Right forelimb (tissue), 1 donor: ENCODE results near the gene NR2E1.

Source experiments
- DNase-seq: peaks from one replicate; pipeline ENCODE4 v3.0.0-alpha.2; 2018

NR2E1 gene

GRCh38 chr6:108222504-108222903, 56.7 kb downstream of the NR2E1 start:
- DNase-seq, result no peak

- no peak for DNase-seq
These were observed 61.5 kb downstream of the NR2E1 start for GRCh38 chr6:108227290-108227689.

- DNase-seq, result no peak
These were observed 62.6 kb downstream of the NR2E1 start for GRCh38 chr6:108228416-108228815.

GRCh38 chr6:108235127-108235526, 69.3 kb downstream of the NR2E1 start:
- no peak for DNase-seq

- no peak for DNase-seq
These were observed 71.0 kb downstream of the NR2E1 start for GRCh38 chr6:108236791-108237190.

- no peak for DNase-seq
These were observed 72.5 kb downstream of the NR2E1 start for GRCh38 chr6:108238322-108238721.
